Stimulated activated CD8-positive, alpha-beta memory T cell treated with anti-CD3 and anti-CD28 coated beads, Interleukin-15, amount 100 ng/mL, for 1 hour (primary cell): ENCODE results near the gene FBXO10.
"Not testable (repeated sequence)": the region's sequence is repeated elsewhere in the genome, so short reads cannot be mapped to it uniquely, and the experiment has no call there.

Experiments
- DNase-seq: peaks from one replicate; pipeline ENCODE4 v3.0.0-alpha.2; 2020; ENCODE audit warnings: low read depth

Gene FBXO10

GRCh38 chr9:37511016-37512010 is 64.9 kb downstream of the FBXO10 start:
- no peak for DNase-seq

- not testable (repeated sequence) for DNase-seq
Observed at GRCh38 chr9:37510053-37510452, 66.1 kb downstream of the FBXO10 start.

- DNase-seq, result no peak
Observed at GRCh38 chr9:37509536-37509935, 66.6 kb downstream of the FBXO10 start.

GRCh38 chr9:37508834-37509206 is 67.4 kb downstream of the FBXO10 start:
- no peak for DNase-seq

GRCh38 chr9:37508135-37508833 is 67.9 kb downstream of the FBXO10 start:
- DNase-seq, result no peak

- DNase-seq, result no peak
Observed at GRCh38 chr9:37507566-37508134, 68.5 kb downstream of the FBXO10 start.

- no peak for DNase-seq
Observed at GRCh38 chr9:37504605-37505004, 71.6 kb downstream of the FBXO10 start.

GRCh38 chr9:37503736-37504135 is 72.4 kb downstream of the FBXO10 start:
- no peak for DNase-seq

- DNase-seq, result no peak
Observed at GRCh38 chr9:37501957-37502596, 74.1 kb downstream of the FBXO10 start.

GRCh38 chr9:37499297-37499696 is 76.9 kb downstream of the FBXO10 start:
- DNase-seq, result no peak

- no peak for DNase-seq
Observed at GRCh38 chr9:37498457-37498856, 77.7 kb downstream of the FBXO10 start.

- DNase-seq, result no peak
Observed at GRCh38 chr9:37497320-37497719, 78.9 kb downstream of the FBXO10 start.

GRCh38 chr9:37496020-37496419 is 80.2 kb downstream of the FBXO10 start:
- no peak for DNase-seq

GRCh38 chr9:37495571-37495970 is 80.6 kb downstream of the FBXO10 start:
- no peak for DNase-seq

GRCh38 chr9:37491939-37492338 is 84.2 kb downstream of the FBXO10 start:
- DNase-seq, result no peak

GRCh38 chr9:37486616-37487548 is 89.3 kb downstream of the FBXO10 start:
- DNase-seq, result no peak

- DNase-seq, result no peak
Observed at GRCh38 chr9:37486256-37486615, 89.9 kb downstream of the FBXO10 start.

- DNase-seq, result peak; percentile 91
Observed at GRCh38 chr9:37485389-37486255, 90.6 kb downstream of the FBXO10 start, which contains the start of gene POLR1E. POLR1E (plus strand) TSS chr9:37485948; CDS start chr9:37486048, 100 bp downstream.

- no peak for DNase-seq
Observed at GRCh38 chr9:37480759-37481158, 95.4 kb downstream of the FBXO10 start.

- DNase-seq, result not testable (repeated sequence)
Observed at GRCh38 chr9:37477987-37478619, 98.1 kb downstream of the FBXO10 start.
